Panc1 (cell line): ENCODE data around the gene ITGAV. TPM values are rescaled to one million over a fixed set of nuclear protein-coding genes. Genes with fewer than 3 reads are reported as not detected.

ENCODE experiments used
- ATAC-seq: fragments of 200-7000 bp; cut with Tn5 transposase; 2 replicates; pipeline ENCODE4 v1.9.1; 2020; ENCODE audit warnings: mild to moderate bottlenecking, moderate library complexity
- BruUV-seq: library from RNA; stranded (reverse); fragments of 400-500 nt; replicated peaks from 2 replicates; lab custom pipeline; 2021; lab: Mats Ljungman, UMichigan
- CTCF ChIA-PET: fragments of 300-600 bp; sonication (Branson Sonifier 250); formaldehyde crosslinking; loops from one replicate; lab custom pipeline; 2022; ENCODE audit warnings: antibody characterized with exemption; lab: Charles Lee
- POLR2A ChIA-PET: fragments of 300-600 bp; sonication (Branson Sonifier 250); formaldehyde crosslinking; loops from one replicate; lab custom pipeline; 2022; ENCODE audit warnings: antibody characterized with exemption; lab: Charles Lee
- DNase-seq: peaks from one replicate; pipeline ENCODE4 v3.0.0-alpha.2; 2010; ENCODE audit warnings: low read depth, low spot score
- H3K27ac ChIP-seq: 2 replicates; pipeline ENCODE4 v1.5.1; 2011; ENCODE audit warnings: mild to moderate bottlenecking, low read length, inconsistent platforms
- H3K27me3 ChIP-seq: fragments of 200-500 bp; sonication (Bioruptor generic); 2 replicates; pipeline ENCODE4 v1.6.0; 2014; ENCODE audit warnings: low read length, inconsistent platforms; ENCODE audit not compliant: control insufficient read depth, insufficient read depth
- H3K36me3 ChIP-seq: fragments of 200-500 bp; sonication (Bioruptor generic); 2 replicates; pipeline ENCODE4 v1.5.1; 2014; ENCODE audit warnings: inconsistent platforms, mild to moderate bottlenecking, low read length, moderate library complexity; ENCODE audit not compliant: control insufficient read depth, insufficient read depth
- H3K4me1 ChIP-seq: 2 replicates; pipeline ENCODE4 v1.5.1; 2011; ENCODE audit warnings: inconsistent platforms, mild to moderate bottlenecking, low read length, moderate library complexity; ENCODE audit not compliant: control insufficient read depth, insufficient read depth
- H3K4me3 ChIP-seq, 2 experiments: 2 replicates each; pipeline ENCODE4 v1.5.1; 2011 to 2012; ENCODE audit warnings: low read depth in 2 of 2, low read length in 2 of 2, mild to moderate bottlenecking in 2 of 2, inconsistent platforms in 1 of 2, moderate library complexity in 1 of 2
- H3K9me3 ChIP-seq: fragments of 200-500 bp; sonication (Bioruptor generic); 2 replicates; pipeline ENCODE4 v1.5.1; 2014; ENCODE audit warnings: low read depth, mild to moderate bottlenecking, inconsistent platforms, low read length, moderate library complexity; ENCODE audit not compliant: control insufficient read depth, insufficient read depth
- CTCF ChIP-seq: fragments of 450-650 bp; IDR thresholded peaks from 2 replicates; pipeline ENCODE4 v1.5.1; 2017; ENCODE audit warnings: mild to moderate bottlenecking
- POLR2AphosphoS5 ChIP-seq: IDR thresholded peaks from 2 replicates; pipeline ENCODE4 v1.6.1; 2012; ENCODE audit warnings: mild to moderate bottlenecking, low read depth, low read length, moderate library complexity
- REST ChIP-seq, 2 experiments: IDR thresholded peaks; 2 replicates each; pipeline ENCODE4 v1.6.1; 2011 to 2012; ENCODE audit warnings: low read depth in 2 of 2, control low read depth in 1 of 2, low read length in 1 of 2, mild to moderate bottlenecking in 1 of 2, moderate library complexity in 1 of 2; ENCODE audit not compliant: insufficient read depth in 1 of 2
- SIN3A ChIP-seq: IDR thresholded peaks from 2 replicates; pipeline ENCODE4 v1.6.1; 2012; ENCODE audit warnings: low read depth, mild to moderate bottlenecking, low read length, moderate library complexity, borderline replicate concordance; ENCODE audit not compliant: insufficient read depth
- TCF7L2 ChIP-seq: IDR thresholded peaks from 2 replicates; pipeline ENCODE4 v1.6.1; 2011; ENCODE audit warnings: mild to moderate bottlenecking, low read depth, low read length, inconsistent platforms
- in situ Hi-C: cut with HindIII; loops from 2 replicates; pipeline ENCODE4 v1.10.0; 2016; ENCODE audit warnings: low sequenced_read_pairs, low pct_unique_long_range_greater_than_20kb
- intact Hi-C: fragments of 100-400 bp; cut with micrococcal nuclease; formaldehyde crosslinking; loops from one replicate; pipeline ENCODE4 v1.10.0; 2022; ENCODE audit not compliant: unreplicated experiment
- total RNA-seq: library from RNA; stranded (reverse); gene quantifications from one replicate; pipeline ENCODE4 v1.2.1, GENCODE V29; 2021; ENCODE audit not compliant: unreplicated experiment

ITGAV gene
- total RNA-seq, 1 experiment from 2014 or later: 218 TPM

- DNase-seq (no peak), ATAC-seq (no peak)
- H3K4me1 ChIP-seq: peaks cover 54% of the 10 kb centered on the region
- H3K27me3 ChIP-seq: no peaks in the 10 kb centered on the region
- in situ Hi-C loops (no loop called here), intact Hi-C loops (loop anchor here (5.0 kb wide), 1 partner anchor 76 kb away; no protein-coding TSS in a partner anchor)
- H3K4me3 ChIP-seq: no peak overlapping the region
- no peak for TF ChIP-seq POLR2AphosphoS5
- no peak for TF ChIP-seq CTCF
- ChIA-PET POLR2A (no interaction called here), CTCF (no interaction called here)
- H3K9me3 ChIP-seq: no peaks in the 10 kb centered on the region
- peaks cover 4% of the 10 kb centered on the region; the same call in 1 of the 2 replicates for H3K36me3 ChIP-seq
- peak overlapping the region; percentile 61 for H3K27ac ChIP-seq
- BruUV-seq: no TSS peak
Observed at GRCh38 chr2:186593523-186593922, 3.7 kb downstream of the ITGAV start.

- peaks cover 52% of the 10 kb centered on the region for H3K4me1 ChIP-seq
- no peaks in the 10 kb centered on the region for H3K9me3 ChIP-seq
- ChIA-PET CTCF (no interaction called here), POLR2A (no interaction called here)
- no peak for TF ChIP-seq CTCF
- no peak for TF ChIP-seq TCF7L2
- TF ChIP-seq SIN3A: no peak
- no peak for TF ChIP-seq REST (IDR thresholded peaks at IDR 0.05; ENCODE audit: insufficient read depth in 1 of 2, low read depth in 2 of 2, low read length in 1 of 2)
- TF ChIP-seq POLR2AphosphoS5: no peak
- in situ Hi-C loops: no loop called here
- BruUV-seq: no TSS peak
- H3K36me3 ChIP-seq: peaks cover 4% of the 10 kb centered on the region; the same call in 1 of the 2 replicates
- H3K4me3 ChIP-seq: no peak overlapping the region
- ATAC-seq (no peak), DNase-seq (no peak)
- peak overlapping the region; percentile 61 for H3K27ac ChIP-seq
- intact Hi-C loops: loop anchor here (5.0 kb wide), 1 partner anchor 77 kb away; no protein-coding TSS in a partner anchor
- no peaks in the 10 kb centered on the region for H3K27me3 ChIP-seq
Observed at GRCh38 chr2:186594001-186594722, 4.3 kb downstream of the ITGAV start.
